Loucy (cell line): ENCODE measurements around the gene COLGALT1.

ENCODE experiments used
- CTCF ChIP-seq: fragments of 200-600 bp; sonication (generic); conservative IDR thresholded peaks from 2 replicates; pipeline ENCODE4 v1.5.1; 2014; ENCODE audit warnings: mild to moderate bottlenecking, antibody characterized with exemption, low read length
- EZH2phosphoT487 ChIP-seq: fragments of 200-600 bp; IDR thresholded peaks from 2 replicates; pipeline ENCODE4 v1.6.1; 2018; ENCODE audit warnings: antibody characterized with exemption, mild to moderate bottlenecking, moderate library complexity, borderline replicate concordance

- TF ChIP-seq EZH2phosphoT487 (no peak), CTCF (no peak)
These were observed 32.2 kb upstream of the COLGALT1 start for GRCh38 chr19:17522988-17523872.
